ENCODE measurements around the gene KRT8.
"Not testable (repeated sequence)": the region's sequence is repeated elsewhere in the genome, so short reads cannot be mapped to it uniquely, and the experiment has no call there.

Gene KRT8

DNA sequence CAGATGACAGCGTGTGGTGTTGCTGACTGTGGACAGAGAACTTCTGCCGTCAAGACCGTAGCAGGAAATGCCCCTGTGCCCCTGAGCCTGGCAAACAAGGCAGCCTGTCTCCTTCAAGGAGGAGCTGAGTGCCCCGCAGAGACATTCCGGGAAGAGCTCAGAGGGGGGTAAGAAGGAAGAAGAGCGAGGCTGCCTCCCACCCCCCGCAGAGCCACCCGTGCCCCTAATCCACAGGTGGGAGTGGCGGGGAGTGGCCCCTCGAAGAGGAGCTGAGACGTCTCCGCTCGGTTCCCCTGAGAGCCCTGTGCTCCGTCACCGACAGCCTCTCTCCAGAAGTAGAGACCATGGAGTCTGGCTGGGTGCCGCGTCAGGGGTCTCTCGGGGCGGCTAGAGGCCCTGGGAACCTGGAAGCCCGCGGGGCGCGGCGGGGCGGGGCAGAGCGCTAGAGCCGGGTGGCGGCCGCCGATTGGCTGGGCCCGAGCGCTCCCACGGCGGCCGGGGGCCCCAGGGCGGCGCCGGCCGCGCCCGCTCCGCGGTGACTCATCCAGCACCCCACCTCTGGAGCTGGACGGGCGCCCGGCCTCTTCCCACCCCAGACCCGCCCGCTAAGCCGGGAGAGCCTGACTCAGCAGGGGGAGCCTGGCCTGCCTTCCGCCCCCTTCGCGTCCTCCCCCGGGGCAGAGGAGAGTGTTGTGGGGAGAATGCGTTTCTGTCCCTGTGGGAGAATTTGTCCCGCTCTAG lies 30.9 kb downstream of the KRT8 start:
- no peak for DNase-seq

DNA sequence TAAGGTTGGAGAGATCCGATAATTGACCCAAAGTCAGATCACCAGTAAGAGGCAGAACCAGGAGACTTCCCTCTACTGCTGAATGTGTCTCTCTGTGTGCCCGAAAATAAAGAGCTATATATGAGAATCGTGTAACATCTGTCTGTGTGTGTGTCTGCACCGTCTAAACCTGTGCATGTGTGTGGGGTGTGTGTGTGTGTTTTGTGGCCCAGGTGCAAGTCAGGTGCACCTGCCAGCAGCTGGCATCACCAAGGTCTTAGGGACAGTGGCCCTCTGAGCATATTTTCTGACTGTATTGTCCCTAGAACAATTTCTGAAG lies 31.4 kb downstream of the KRT8 start:
- no peak for DNase-seq

DNA sequence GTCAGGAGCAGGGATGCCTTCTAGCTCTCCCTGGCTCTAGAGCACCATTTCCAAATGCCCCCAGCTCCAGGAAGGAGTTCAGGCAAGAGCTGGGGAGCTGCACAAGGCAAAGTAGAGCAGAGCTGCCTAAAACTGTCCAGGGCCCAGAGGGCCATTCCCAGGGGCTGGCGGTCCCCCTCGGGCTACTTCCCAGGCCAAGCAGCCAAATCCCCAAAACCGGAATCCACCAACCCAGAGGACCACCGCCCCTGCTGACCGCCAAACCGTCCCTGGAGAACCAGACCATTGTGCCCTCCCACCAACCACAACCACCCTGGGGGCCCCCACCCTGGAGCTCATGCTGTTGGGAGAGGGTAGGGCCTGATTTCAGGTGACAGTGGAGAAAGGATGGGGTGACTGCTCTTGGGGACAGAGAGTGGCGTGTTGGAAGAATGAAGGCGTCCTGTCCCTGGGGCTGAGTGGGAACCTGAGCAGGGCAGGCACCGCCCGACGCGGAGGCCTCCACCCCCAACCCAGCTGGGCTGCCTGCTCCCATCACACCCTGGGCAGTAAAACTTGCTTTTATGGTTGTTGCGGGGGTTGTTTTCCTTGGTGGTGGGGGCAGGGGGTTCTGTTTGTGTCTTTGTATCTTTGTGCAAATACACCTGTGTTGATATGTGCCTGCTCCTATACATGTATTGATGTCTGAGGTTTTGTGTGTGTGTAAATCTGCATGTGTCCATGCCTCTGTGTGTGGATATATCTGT lies 32.1 kb downstream of the KRT8 start:
- no peak for DNase-seq

DNA sequence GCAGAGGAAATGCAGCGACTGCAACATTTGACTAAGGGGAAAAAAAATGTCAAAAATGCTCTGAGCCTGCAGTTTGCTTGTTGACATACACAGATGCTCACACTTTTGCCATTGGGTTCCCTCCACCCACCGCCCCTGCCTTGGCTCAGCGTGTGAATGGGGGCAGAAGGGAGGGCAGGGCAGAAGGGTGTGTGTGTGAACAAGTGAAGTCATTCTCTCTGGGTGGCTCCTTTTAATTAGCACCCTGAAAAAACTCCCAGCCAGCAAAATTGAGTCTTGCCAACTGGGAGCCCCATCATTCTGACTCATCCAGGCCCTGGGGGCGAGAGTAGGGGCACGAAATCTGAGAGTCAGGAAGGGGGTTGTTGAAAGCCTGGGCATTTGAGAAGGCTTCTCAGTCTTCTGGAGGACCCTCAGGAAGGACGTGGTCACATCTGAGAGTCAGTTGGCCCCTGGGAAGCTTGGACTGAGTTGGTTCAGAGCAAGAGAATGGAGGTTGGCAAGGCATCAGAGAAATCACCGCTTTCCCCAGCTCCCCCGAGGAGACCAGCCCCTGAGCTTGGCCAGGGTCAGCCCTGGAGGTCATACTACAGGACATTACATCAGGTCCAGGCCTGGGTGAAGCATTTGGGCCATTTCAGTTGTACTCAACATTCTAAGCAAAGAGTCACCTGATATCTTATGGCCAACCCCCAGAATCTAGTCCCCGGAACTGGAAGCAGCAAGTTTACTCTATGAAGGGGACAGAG lies 33.4 kb downstream of the KRT8 start:
- DNase-seq: no peak

DNA sequence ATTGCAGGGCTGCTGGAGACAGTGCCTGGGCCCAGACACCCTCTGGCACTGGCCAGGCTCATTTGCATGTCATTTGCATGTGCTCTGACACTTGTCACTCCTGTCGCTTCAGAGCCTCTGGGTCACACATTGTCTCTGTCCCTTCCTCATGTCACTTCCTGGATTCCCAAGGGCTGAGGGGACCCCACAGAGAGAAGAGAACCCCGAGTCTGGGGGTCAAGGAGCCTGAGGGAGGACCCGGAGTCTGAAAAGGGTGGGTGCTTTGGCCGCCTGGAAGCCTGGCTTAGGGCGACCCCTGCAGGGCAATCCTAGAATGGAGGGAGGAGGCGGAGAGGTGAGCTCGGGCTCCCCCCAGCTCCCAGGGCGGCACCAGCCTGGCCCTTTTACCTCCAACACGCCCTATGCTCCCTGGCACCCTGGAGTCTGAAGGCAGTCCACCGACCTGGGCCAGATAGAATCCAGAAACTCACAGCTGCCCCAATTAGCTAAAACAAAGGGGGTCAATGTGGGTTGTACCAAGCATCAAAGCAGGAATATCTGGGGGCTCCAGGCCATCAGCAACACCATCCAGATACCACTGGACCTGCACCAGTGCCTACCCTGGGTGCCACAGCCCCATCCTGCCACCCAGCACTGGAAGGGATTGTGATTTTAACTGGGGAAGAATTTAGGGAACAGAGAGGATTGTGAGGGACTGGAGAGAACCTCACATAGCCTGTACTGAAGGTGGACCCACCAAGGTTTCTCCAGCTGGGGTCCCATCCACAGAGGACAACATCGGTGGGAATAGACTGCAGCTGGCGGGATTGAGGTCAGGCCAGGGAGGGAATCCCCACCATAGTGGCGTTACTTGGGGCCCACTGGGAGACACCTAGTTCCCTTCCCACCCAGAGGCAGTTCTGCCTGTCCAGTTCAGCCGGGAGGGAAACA lies 34.2 kb downstream of the KRT8 start:
- DNase-seq: no peak

DNA sequence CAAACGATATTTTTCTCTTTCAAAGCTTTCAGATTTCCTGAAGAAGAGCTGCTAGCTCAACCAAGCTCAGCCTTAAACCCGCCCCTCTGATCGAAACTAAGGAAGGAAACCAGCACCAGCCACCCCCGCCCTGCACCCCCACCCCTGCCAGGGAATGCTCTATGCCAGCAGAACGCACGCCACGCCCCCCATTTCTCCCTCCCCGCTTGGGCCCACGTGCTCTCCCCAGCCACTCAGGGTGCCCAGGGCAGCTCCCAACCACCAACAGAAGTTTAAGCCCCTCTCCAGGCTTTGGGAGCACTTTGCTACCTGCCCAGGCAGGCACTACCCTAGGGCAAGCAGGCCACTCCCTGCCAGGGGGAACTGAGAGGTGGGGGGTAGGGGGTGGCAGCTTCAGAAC lies 37.2 kb downstream of the KRT8 start:
- DNase-seq: no peak

DNA sequence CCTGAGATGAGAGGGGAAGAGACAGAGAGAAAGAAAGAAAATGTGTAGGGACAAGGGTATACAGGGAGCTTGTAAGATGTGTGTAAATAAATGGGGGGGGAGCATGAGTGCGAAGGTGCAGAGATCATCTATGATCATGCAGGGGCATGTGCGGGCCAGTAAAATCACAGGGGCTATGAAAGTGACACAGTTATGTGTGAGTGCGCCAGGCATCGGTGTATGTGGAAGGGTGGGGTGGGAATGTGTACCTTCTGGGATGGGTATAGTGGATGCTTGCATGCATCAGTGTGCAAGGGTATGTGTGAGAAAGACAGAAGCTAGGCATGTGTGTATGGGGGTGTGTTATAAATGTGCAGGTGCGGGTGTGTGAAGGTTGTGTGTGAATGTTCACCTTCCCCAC lies 37.7 kb downstream of the KRT8 start:
- no peak for DNase-seq

DNA sequence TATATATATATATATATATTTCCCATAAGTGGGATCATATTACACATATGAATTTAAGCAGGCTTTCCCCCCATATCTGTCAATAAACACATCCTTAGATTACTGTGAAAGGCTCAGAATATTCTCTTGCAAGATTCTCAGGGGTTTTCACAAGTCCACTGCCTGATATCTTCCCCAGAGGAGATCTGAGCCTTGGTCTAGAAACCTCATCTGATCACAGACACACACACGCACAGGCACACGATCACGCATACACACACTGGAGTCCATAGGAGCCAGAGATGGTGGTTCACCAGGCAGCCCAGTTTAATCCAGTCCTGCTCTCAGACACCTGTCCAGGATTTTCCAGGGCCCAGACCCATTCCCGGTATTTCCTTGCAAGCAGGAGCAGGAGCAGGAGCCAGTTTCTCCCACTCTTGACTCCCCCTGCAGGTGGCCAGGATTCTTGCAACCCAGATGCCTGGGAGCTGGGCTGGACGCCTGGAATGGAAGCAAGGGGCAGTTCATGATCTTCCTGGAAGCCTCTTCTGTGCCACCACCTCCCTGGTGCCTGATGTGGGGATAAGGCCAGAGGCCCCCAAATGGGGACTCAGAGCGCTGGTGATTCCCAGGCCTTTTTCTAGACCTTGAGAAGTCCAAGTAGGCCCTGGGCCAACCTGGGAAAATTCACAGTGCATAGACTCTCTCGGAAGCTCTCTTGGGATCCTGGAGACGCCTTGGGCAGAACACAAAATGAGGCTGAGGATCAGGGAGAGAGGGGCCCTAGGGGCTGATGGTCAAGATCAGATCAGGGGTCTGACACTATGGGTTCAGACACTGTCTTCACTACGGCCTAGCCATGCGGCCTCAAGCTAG lies 39.6 kb downstream of the KRT8 start:
- DNase-seq: peak; percentile 36

DNA sequence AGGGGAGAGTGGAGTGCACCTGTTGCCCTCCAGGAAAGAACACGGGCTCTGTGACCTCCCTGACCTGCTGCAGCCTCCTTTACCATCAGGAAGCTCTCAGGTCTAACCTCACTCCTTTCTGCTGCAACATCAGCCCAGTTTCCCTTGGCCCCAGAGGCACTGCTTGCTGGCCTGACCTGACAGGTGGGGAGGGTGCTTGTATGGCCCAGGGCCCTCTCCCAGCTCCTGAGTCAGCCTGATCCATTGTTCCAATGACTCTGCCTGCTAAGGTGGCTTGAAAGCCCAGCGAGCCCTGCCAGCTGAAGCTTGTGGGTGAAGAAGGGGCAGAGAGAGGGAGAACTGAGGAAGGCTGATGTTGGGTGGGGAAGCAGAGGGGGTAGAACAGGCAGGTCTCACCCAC lies 42.9 kb downstream of the KRT8 start:
- DNase-seq: no peak

DNA sequence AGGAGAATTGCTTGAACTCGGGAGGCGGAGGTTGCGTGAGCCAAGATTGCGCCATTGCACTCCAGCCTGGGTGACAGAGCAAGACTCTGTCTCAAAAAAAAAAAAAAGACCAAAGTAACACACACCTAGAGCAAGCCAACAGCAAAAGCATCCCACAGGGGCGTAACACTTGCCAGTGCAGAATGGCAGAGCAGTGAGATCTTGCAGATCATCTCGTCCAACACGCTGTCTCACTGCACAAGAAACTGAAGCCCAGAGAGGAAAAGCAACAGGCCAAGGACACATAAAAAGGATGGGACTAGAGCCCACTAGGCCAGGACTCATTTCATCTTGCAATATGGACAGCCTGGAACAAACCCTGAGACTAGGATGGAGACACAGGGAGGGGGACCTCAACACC lies 43.4 kb downstream of the KRT8 start:
- DNase-seq: no peak

DNA sequence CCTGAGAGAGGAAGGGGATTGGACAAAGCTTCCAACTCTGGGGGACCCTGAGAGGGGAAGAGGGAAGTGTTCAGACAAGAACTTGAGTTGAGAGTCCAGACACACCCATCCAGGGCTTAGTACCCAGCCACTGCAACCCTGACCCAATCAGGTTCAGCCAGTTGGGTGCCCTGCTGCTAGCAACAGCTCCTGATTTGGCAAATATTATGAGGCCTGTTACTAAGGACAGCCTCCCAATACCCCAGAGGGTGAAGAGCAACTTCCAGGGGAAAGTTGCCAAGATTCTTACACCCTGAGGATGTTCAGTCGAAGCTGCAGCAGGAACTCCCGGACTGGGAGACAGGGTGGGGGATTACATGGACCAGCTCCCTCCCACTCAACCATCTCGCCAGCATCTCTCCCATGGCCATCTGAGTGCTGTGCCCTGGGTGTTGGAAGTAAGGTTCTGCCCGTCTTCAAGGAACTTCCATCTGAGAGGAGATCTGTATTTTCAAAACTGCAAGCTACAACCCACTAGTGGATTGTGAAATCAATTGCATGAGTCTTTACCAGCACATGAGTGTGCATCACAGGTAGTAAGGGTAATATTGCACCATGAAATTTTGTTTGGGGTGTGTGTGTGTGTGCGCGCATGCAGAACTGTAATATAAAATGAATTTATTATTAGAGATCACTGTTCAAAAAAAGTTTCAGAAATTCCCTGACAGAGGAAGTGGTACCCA lies 44.6 kb downstream of the KRT8 start:
- DNase-seq: no peak

DNA sequence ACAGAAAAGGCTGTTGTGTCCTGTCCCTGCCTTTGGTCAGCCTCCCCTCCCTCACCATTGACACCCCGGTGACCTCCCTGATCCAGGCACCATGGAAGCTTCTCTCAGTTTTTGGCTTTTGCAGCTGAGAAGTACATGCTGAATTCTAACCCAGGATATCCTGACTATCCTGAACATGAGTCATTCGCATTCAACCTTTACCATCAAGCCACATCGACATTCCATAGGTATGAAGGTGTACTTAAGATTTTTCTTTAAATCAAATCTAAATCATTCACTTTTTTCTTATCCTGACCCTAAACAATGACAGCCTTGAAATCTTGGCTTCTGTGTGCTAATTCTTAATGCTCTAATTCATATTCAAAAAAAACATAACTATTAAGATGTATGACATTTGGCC lies 47.4 kb downstream of the KRT8 start:
- no peak for DNase-seq

DNA sequence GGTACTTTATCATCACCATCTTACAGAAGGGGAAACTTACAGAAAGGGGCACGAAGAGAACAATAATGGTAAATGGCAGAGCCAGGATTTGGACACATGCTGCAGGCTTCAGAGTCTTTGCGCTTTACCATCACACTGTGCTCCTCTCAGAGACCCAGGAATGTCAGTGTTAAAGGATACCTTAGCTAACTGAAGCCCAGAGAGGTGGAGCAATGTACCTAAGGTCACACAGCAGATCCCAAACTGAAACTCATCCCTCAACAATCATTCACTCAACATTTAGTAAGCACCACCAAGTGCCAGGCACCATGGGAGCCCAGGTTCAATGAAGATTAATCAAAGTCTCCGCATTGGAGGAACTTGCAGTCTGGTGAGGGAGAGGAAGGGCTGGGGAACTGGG lies 48.1 kb downstream of the KRT8 start:
- DNase-seq: no peak

DNA sequence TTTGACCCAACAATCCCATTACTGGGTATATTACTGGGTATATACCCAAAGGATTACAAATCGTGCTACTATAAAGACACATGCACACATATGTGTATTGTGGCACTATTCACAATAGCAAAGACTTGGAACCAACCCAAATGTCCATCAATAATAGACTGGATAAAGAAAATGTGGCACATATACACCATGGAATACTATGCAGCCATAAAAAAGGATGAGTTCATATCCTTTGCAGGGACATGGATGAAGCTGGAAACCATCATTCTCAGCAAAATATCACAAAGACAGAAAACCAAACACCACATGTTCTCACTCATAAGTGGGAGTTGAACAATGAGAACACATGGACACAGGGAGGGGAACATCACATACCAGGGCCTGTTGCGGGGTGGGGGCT lies 48.8 kb downstream of the KRT8 start:
- DNase-seq: not testable (repeated sequence)

DNA sequence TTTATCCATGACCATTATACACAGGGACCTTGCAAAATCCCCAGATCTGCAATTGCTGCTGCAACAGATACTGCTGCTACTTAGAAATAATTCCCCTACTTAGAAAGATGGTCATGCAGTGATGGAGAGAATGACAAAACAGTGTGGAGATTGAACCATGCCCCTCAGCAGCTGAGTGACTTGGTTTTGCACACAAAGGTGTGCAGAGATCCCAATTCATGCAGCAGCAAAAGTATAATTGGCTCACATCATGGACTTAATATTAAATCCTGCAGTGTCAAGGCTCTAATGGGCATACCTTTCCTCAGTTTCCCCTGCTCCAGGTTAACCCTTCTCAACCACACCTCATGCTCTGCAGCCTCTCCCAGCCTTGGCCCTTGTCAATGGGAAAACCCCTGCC lies 53.1 kb downstream of the KRT8 start:
- no peak for DNase-seq

DNA sequence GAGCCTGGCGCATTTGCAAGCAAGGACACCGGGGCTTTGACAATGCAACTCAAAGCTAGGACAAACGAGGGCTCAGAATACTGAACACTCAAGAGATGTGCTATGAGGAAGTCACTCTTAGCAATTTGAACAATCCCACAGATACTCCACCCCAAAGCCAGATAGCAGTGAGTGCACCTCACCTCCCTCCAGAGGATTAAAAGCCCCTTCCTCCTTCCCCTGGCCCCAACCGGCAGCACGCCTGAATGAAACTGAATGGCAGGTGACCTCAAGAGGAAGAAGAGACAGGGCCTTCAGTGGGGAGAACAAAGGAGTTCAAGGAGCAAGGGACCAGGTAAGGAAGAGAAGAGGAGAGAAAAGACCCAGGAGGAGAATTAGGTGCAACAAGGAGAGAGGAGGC lies 54.2 kb downstream of the KRT8 start:
- DNase-seq: no peak

DNA sequence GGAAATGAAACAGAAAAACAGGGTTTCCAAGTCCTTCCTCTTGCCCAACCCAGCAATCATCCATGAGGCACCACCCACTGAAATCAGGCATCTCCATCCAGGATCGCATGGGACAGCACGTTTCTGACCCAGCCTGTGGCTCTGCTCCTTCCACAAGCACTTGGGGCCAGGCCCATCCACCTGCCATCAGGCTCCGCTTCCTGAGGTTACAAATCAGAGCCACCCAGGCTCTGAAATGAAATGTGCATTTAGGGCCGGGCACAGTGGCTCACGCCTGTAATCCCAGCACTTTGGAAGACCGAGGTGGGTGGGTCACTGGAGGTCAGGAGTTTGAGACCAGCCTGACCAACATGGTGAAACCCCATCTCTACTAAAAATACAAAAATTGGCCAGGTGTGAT lies 55.4 kb downstream of the KRT8 start:
- DNase-seq: no peak

DNA sequence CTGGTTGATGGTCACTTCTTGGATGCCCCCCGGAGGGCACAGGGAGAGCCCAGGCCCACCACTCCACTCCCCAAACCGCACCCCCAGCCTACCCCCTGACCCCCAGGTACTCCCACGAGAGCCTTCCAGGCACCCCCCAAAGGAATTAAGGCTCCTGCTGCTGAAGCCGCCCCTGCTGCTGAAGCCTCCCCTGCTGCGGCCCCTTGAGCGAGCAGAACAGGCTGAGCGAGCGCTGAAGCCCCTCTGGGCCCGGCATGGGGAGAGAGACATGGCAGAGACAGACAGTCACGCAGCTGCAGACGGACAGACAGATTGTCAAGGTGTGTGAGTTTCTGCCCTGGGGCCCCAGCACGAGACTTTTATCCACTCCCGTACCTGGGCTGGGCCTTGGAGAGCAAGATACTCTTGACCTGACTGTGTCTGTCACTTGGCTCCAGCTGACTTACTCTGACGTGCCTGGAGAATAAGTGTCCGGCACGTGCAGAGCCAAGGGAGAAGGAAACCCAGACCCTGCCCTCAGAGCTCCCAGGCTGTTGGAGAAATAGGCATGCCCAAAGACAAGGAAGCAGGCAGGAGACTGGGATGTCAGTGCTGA lies 56.1 kb downstream of the KRT8 start, which contains the start of gene KRT78:
Gene KRT78 (minus strand): TSS at position 334 of the 595 bp plus-strand sequence. CDS start 64 bp downstream, at position 270.
- DNase-seq: no peak

DNA sequence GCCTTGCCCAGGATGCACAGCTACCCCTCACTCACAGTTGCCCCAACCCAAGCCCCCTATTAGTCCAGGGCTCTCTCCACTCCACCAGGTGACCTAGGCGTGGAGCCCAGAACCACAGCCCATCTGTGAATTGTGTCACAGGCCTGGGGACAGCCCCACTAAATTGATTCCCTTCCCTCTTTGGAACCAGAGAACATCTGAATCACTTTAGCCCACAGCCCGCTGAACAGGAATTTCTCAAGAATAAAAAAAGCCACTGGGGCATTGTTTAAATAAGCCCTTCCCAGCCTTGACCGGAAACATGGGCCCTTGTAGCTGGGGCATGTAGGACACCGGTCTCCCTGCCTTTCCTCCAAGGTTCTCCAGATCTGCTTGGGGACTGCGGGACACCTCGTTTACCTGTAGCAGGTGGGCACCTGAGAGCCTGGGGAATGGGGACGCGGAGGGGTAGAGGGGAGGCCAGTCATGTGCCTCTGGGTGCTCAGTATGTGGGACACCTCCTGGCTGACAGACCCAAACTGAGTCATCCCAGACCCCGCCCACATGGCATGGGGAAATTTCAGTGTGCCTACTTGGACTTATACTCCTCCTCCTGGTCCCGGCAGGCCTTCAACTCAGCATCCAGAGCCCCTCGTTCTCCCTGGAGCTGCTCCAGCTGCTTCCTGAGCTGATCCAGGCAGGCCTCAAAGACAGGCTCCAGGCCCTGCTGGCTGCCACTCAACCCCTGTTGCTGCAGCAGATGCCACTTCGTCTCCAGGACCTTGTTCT lies 57.4 kb downstream of the KRT8 start:
- DNase-seq: no peak

All from NCI-H1105 (cell line).